Vagina (tissue), 2 donors: Measurements from ENCODE around the gene NME3.

ENCODE experiments used
- CTCF ChIP-seq, 3 experiments: fragments of 450-650 bp in 2 of 3; fragments of 200-600 bp in 1 of 3; sonication (generic) in 1 of 3; IDR thresholded peaks; one replicate each; pipeline ENCODE4 v1.5.1; 2017 to 2019; ENCODE audit warnings: antibody characterized with exemption in 3 of 3, mild to moderate bottlenecking in 2 of 3, moderate library complexity in 2 of 3
- POLR2A ChIP-seq, 2 donors: fragments of 450-650 bp; IDR thresholded peaks; one replicate each; pipeline ENCODE4 v1.6.1; 2017; ENCODE audit warnings: antibody characterized with exemption in 2 of 2, mild to moderate bottlenecking in 2 of 2, moderate library complexity in 2 of 2

- TF ChIP-seq CTCF (IDR thresholded peaks at IDR 0.05) (no peak), POLR2A (IDR thresholded peaks at IDR 0.05) (no peak)
Measured at GRCh38 chr16:1754204-1754603, 17.1 kb downstream of the NME3 start.
